Left kidney (tissue), 2 donors: Measurements from ENCODE around the gene AHSA1. TPM values are rescaled to one million over a fixed set of nuclear protein-coding genes. Genes with fewer than 3 reads are reported as not detected.

ENCODE experiments used
- DNase-seq: peaks from one replicate; pipeline ENCODE4 v3.0.0-alpha.2; 2013
- polyA plus RNA-seq: library from polyadenylated mRNA; unstranded; fragments of 120-200 nt; gene quantifications from one replicate; pipeline ENCODE4 v1.2.1, GENCODE V29; 2013; ENCODE audit not compliant: insufficient read length

Gene AHSA1
- polyA plus RNA-seq, 1 donor: 218 TPM

DNA sequence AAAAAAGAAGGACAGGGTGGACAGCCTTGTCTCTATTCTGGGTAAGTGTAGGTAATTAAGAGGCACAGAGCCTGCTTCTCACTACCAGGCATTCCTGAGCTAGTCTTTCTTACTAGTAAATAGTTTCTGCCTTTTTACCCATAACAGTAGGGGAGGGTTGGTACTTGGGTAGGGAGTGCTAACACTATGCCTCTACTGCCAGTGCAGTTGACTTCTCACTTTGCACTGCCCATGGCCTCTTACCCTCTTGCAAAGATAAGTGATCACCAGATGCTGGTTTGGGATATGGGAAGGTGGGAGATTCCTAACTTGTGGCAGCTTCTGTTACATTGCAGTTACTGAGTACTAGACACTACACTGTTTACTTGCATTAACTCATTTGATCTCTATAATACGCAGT is 11.6 kb downstream of the AHSA1 start:
- DNase-seq: no peak

DNA sequence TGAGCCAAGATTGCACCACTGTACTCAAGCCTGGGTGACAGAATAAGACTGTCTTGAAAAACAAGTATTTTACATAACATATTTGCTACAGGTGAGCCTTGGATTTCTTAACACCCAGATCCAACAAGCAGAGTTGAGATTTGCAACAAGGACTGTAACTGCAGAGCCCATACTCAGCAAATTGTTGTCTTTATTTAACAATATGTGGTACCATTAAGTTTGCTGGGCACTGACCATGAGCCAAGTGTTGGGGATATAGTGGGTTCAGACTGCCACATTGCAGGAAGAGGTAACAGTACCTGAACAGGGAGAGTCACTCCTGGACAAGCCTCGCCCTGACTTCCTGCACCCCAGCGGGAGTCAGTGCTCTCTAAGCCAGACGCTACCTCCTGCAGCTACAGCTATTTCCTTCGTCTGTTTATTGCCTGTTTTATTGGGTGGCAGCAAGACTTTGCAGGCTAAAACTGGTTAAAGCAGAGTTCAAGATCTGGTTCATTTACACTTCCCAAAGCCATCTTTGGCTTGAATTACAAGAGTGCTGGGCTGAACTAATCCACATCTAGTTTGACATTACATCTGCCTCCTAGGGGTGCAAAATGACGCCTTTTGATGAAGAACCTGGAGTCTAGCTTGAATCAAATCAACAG is 12.5 kb downstream of the AHSA1 start:
- DNase-seq: no peak

DNA sequence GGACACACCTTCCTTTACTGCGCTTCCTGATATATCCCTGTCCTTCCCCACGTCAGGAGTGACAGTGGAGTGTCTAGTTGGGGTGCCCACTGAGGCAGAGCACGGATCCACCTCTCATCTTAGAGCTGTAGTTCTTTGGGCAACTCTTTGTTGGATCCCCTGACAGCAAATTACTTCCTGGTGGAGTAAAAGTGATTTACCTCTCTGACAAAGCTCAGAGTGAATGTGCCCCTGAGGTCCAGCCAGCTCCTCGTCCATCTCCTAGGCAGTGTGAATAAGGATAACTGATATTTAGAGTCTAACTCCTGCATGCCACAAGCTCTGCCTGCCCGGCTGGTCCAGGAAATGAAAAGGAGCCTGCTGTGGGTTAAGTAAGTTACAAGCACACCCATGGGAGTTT is 16.0 kb downstream of the AHSA1 start:
- DNase-seq: no peak

DNA sequence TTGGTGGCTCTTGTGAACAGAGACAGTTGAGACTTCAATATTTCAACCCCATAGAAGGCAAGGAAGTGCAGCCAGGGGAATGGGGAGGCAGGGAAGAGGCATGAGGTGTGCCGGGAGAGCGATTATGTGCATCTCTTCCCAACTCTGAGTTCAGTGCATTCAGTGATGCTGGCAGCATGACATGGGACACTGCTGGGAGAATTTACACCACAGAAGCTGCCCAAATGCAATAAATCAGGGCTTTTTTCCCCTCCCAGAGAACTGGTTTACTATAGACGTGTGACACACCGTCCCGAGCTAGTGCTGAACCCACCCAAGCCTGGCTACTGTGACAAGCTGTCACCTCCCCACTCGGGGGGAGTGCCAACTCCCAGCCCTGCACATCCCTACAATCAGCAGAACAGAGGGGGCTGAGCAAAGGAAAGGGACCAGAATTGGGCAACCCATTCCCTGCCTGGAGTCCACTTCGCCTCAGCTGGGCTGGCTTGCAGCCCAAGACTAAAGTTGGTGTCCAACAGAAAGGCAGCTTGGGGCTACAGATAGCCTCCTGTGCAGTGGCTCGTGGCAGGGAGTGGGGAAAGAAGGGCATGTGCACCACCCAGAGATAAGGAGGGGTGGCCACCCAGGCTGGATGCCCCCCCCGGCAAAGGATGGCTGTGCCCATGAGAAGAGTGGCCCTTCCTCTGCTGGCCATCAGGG is 16.7 kb downstream of the AHSA1 start:
- no peak for DNase-seq

DNA sequence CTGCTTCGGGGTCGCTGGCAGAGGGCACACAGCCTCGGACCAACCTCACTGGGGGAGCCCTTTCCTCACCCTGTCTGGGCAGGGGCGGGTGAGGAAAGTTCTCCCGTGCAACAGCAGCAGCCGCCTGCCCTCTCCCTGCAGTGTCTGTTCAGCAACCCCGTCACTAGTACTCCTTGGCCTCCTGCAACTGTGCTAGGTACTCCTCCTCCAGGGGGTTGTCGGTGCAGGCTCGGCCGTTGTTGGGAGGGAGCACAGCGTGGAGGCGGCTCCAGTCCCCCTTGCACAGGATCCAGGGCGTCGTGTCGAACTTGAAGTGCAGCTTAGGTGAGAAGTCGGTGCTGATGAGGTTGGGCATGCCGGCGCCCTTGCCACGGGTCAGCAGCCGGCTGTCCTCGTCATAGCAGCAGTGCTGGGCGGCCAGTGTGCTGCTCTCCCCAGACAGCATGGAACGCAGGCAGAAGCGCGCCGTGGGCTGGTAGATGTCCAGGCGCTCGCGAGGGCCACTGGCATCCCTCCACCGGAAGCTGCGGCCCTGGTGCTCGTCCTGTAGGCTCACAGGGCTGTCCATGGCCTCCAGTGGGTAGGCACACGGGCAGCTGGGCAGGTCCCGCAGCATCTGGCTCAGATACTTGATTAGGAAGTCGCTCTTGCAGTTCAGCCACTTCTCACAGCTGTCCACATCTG is 17.7 kb downstream of the AHSA1 start:
- no peak for DNase-seq

DNA sequence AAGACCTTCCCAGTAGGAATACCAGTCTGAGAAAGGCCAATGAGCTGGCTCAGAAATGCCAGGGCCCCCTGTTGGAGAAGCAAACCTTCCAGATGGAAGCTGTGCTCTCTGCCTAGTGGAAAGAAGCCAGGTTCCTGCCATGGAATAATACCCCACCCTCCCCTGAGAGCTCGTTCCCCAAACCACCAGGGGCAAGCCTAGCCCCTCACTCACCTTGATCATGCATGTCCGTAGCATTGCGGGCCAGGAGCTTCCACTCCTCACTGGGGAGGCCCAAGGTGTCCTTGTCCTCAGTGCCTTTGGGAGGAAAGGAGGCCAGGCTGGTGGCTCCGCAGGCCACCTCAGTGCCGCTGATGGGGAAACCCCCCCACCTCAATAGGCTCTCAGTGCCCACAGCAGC is 20.1 kb downstream of the AHSA1 start:
- DNase-seq: no peak

DNA sequence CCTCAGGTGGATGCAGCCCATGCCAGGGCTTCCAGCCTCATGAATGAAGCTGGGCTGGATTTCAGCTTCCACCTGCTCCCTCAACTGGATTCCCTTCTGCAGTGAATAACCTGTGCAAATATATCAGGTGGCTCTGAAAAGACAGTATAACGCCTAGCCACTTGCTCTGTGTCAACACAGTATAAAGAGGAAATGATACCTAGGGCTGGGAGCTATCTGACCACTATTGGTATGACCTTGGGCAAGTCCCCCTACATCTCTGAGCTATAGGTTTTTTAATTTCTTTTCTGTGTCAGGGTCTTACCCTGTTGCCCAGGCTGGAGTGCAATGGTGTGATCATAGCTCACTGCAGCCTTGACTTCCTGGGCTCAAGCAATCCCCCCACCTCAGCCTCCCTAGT is 20.9 kb downstream of the AHSA1 start:
- DNase-seq: no peak

DNA sequence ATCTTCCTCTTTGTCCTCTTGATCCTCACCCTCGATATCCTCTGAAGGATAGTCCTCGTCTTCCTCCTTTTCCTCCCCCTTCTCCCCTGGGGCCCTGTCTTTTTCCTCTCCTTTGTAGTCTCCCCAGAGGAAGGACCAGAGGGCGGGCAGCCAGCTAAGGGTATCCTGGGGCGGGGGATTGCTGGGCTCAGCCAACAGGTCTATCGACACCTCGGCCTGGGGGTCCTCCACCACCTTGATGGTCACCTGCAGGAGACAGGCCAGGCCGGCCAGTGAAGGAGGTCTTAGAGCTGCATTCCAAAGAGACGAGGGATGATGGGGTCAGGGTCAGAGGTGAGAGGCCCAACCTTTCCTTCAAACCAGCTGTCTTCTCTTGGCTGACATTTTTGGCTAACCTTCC is 24.5 kb downstream of the AHSA1 start:
- no peak for DNase-seq

DNA sequence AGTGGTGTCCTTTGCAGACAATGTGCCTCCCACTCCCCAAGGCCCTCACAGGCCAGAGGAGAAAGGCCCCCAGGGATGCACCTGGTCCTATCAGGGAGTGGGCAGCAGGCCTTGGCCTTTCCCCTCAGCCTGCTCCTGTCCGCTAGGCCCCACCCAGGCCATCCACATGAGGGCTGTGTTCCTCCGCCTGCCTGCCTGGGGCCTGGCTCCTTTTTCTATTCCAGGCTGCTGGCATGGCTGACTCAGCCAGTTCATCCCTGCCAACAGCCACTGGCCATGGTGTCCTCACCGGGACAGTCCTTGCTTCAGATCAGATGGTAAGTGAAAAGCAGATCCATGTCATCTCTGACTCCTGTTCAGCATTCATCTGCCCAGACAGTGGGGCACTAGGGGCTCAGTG is 27.4 kb downstream of the AHSA1 start:
- DNase-seq: no peak

DNA sequence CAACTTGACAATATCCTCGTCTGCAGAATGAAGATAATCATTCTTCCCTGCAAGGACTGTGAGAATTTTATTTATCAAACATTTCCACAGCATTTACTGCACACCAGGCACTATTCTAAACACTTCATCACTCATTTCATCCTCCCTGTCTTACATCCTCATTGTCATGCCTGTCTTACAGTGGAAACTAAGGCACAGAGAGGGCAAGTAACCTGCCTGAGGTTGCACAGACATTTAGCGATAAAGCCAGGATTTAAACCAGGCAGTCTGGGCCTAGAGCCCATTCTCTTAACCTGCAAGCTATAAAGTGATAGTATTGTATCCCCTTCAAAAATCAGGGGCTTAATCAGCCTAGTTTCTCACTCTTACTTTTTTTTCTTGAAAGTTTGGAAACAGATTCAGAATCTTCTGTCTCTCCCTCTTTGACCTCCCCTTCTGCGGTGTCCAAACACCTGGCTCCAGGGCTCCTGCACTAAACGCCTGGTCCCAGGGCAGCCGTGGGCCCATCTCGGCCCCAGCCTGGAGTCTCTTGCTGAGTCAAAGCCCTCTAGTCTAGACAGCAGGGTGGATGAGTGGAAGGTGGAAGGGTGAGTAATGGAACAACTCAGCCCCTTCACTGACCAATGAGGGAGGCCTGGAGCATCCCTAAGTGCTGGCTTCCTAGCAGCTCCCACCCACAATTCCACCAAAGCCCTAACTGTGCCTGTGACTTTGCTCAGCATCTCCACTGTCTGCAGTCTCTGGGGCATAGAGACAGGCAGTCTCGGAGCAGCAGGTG is 28.2 kb downstream of the AHSA1 start:
- DNase-seq: no peak

DNA sequence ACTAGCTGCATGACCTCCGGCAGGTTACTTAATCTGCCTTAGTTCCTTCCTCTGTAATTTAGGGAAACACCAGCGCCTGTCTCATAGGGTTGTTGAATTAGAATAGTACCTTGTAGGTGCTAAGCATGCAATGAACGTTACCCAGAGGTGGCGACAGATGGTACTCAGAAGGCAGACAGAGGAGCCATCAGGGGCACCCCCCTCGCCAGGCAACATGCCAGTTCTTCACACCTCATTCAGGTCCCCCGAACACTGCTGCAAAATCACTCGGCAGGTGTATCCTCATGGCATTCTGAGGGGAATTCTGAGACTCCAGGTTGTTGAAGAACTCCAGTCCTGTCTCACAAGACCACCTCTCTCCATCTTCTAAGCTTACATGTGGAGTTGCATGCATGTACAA is 30.7 kb downstream of the AHSA1 start:
- DNase-seq: no peak

DNA sequence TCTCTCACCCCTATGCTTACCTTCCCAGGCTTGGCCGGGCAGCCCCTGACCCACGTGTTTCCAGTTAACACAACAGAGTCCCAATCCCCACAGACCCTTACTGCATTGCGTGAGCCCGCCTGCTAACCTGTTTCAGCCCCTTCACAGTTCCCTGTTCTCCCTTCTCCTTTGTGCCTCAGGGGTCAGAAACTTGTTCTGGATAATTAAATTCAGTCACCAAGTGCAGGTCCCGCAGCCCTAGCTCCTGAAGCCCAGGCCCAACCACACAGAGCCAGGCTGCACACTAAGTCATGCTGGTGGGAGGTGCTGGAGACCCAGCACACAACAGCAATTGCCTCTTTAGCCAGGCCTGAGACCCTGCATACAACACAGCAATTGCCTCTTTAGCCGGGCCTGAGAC is 31.1 kb downstream of the AHSA1 start:
- no peak for DNase-seq

DNA sequence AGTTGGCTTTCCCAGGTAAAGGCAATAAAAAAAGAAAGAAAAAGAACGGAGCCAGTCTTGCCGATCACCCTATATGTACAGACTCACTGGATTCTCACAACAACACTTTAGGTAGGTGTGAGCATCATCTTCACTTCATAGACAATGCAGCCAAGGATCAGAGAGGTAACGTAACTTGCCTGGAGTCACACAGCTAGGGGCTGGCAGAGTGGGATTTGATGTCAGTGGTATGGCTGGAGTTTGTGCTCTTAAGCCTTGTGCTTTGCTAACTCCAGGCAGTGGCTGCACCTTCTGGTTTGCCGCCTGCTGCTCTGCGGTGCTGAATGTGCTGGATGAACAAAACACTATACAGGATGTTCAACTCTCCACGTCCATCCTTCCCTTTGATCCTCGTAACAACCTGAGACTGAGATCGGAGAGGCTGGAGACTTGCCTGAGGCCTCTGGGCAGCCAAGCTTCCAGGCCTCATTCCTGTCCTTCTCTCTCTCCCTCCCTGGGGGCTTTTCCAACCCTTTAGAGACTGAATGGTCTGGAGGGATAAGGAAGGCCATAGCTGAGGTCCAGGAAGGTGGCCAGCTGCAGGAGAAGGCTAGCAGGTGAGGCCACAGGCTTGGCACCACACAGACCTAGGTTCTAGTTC is 32.6 kb downstream of the AHSA1 start:
- no peak for DNase-seq

DNA sequence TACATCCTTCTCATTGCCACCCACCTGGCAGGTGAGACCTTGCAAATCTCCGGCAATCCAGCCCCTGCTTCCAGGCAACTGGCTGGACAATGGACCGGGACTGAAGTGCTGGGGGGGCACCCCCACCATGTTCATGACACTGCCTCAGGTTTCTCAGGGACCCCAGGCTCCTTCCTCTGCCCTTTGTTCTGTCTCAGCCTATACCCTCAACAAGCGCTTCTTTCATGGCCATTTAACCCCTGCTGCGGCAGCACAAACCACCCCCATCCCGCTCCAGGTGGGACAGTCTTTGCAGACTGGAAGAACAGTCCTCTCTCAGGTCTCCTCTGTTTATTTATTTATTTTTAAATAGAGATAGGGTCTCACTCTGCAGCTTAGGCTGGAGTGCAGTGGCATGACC is 33.2 kb downstream of the AHSA1 start:
- DNase-seq: no peak

DNA sequence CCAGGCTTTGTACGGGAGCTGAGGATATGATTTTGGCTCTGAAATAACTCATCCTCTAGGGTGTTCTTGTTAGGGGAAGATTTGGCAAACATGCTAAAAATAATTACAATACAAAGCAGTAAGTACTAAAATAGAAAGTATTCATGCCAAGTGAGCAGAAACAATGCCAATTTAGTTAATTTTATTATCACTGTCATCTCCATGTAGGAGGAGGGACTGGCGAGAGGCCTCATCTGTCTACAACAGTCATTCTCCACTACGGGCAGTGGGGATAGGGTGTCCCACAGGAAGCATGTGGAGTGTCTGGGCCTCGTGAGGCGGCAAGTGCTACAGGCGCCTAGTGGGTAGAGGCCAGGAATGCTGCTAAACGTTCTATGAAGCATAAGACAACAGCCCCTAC is 37.4 kb downstream of the AHSA1 start:
- no peak for DNase-seq

DNA sequence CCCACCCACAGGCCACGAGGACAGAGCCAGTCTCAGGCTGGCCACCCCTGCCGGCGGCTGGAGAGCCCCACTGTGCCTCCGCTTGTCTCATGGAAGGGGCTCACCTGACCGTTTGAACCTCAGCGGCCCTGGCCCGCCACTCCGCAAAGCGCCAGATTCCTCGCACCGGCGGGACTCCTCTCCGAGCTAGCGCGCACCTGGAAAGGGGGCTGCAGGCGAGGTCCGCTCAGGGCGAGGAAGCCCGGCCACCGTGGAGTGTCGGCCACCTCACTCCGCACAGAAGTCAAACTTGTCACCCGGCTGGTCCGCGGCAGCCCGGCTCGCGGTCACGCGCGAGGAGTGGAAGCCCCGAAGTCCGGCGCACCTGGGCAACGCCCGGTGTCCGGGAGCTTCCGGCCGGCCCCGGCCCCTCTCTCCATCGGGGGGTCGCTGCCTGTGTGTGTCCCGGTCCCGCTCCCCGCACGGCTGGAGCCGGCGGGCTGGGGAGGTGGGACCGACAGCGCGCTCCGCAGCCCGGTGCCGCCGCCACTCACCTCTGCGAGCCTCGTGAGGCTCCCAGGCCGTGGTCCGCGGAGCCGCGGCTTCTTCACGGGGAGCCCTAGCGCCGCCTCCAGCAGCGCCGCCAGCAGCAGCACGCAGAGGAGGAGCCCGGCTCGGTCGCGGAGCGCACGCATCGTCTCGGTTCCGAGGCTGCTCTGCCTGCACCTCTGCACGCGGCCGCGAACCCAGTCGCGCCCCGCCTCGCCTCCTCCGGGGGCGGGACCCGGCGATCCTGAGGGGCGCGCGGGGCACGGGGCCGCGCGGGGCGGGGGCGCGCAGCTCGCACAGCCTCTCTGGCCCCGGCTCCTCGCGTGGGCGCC is 40.5 kb downstream of the AHSA1 start, which contains the start of gene ISM2:
ISM2 (minus strand) TSS at position 697 of the 860 bp plus-strand sequence; CDS start at position 674, 23 bp downstream.
- DNase-seq: no peak

DNA sequence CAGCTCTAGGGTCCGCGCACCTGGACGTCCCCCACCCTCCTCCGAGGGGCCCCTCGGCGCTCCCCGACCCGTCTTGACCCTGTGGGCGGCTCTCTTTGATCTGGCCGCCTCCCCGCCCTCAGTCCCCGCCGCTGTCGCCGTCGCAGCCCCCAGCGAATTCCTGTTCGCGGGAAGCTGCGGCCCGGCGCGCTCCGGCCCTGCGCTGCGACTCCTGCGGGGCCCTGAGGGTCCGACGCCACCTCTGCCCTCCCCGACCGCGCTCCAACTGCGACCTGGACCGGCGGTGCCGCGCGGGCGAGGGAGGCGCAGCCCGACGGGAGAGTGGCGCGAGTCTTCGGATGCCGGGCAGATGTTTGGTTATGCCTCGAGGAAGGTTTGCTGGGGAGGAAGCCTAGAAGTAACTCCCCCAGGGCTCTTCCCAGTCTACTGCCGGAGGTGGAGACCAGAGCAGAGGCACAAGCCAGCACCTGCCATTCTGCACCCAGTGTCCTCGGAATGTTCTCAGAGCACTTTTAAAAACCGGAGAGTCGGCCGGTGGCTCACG is 41.2 kb downstream of the AHSA1 start:
- DNase-seq: no peak

DNA sequence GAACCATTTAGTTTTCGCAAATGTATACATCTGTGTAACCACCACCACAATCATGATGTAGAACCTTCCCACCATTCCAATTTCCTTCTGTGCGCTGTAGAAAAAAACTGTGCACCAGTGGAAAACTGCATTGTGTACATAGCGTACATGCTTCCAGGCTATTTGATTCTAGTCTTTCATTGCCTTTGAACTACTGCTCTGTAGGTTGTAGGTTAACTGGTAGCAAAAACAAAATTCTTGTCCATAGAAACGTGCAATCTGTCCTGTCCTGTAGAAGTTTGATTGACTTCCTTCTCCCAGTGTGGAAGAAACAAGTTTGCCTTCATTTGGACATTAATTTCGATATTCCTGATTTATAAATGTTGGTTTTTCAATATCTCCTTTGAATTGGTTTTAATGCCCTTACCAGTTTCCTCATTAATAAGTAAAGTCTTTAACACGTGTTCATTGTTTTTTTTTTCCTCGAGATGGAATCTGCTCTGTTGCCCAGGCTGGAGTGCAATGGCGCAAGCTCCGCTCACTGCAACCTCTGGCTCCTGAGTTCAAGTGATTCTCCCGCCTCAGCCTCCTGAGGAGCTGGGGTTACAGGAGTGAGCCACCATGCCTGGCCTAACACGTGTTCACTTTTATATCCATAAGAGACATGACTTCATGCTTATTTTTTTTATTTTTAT is 44.4 kb downstream of the AHSA1 start:
- no peak for DNase-seq

DNA sequence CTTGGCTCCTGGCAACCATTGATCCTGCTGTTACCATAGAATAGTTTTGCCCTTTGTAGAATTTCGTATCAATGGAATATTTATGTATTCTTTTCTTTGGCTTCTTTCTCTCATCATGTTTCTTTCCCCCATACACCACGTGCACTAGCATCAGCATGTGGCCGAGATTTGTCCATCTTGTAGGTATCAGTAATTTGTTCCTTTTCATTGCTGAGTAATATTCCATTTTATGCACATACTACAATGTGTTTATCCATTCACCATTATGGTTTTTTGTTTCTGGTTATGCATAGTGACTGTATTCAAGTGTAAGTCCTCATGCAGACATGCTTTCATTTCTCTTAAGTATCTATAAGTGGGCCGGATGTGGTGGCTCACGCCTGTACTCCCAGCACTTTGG is 45.2 kb downstream of the AHSA1 start:
- DNase-seq: no peak

DNA sequence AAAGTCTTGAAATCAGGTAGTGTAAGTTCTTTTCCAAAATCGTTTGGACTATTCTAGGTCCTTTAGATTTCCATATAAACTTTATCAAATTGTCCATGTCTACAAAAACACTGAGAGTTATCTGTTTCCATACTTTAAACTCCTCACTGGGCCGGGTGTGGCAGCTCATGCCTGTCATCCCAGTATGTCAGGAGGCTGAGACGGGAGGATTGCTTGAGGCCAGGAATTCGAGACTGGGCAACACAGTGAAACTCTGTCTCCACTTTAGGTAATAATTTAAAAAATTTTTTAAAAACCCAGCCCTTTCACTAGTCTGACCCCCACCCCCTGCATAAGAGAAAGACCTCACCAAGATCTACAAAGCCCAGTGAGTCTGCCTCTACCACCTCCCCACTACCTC is 47.1 kb downstream of the AHSA1 start:
- no peak for DNase-seq
